ENCODE results near the gene NCDN. TPM values are rescaled to one million over a fixed set of nuclear protein-coding genes. Genes with fewer than 3 reads are reported as not detected.

Gene NCDN
- total and polyA plus RNA-seq, 2 of the 8 experiments (the other 6 are each of a cell fraction or from before 2014, with no cell fraction given): 26.2 to 35.4 TPM

- Histone ChIP-seq H2BK120ac (replicated peaks; ENCODE audit: low read depth, low read length) (no peak within 1 kb of the TSS), H3K27ac (ENCODE audit: low read depth, low read length) (peak within 1 kb of the TSS; percentile 96), H4K91ac (replicated peaks; ENCODE audit: insufficient read length, low read length) (peak within 1 kb of the TSS; percentile 96), H2BK5ac (ENCODE audit: low read depth, low read length) (peak within 1 kb of the TSS; percentile 99), H3K36me3 (ENCODE audit: control insufficient read depth in 2 of 4, insufficient read depth in 4 of 4, low read length in 3 of 4) (peaks cover 3 to 37% (median 11%) of the 10 kb centered on the region in 4 experiments; a peak in 5 of 8 replicates), H3K79me1 (ENCODE audit: low read depth, low read length) (peaks cover 3% of the 10 kb centered on the region), H2BK20ac (ENCODE audit: low read length) (no peak within 1 kb of the TSS), H2BK15ac (ENCODE audit: low read length) (no peak within 1 kb of the TSS), H2BK12ac (ENCODE audit: low read depth, low read length) (peak within 1 kb of the TSS; percentile 87), H4K5ac (ENCODE audit: insufficient read length, low read depth, low read length) (peak within 1 kb of the TSS; percentile 88), H4K20me1 (replicated peaks in 1 of 2; ENCODE audit: control insufficient read depth in 1 of 2, insufficient read depth in 2 of 2, low read length in 2 of 2) (peaks cover 0 to 12% of the 10 kb centered on the region in 2 experiments), H3K4me1 (replicated peaks in 1 of 4; ENCODE audit: control insufficient read depth in 3 of 4, insufficient read depth in 4 of 4, low read length in 3 of 4) (peaks cover 7 to 20% (median 16%) of the 10 kb centered on the region in 4 experiments; a peak in 6 of 7 replicates), H3K9ac (replicated peaks in 1 of 4; ENCODE audit: extremely low read depth in 1 of 4, low read depth in 3 of 4, low read length in 3 of 4) (peak within 1 kb of the TSS; percentile 67 to 93 (median 86)), H2AFZ (ENCODE audit: low read length) (no peak within 1 kb of the TSS), H3K4me2 (ENCODE audit: insufficient read depth in 1 of 2, low read depth in 2 of 2, low read length in 2 of 2) (peak within 1 kb of the TSS; percentile 85 to 92), H3K18ac (ENCODE audit: extremely low read depth, low read length) (peak within 1 kb of the TSS; percentile 100), H3K4ac (replicated peaks; ENCODE audit: insufficient read length, low read depth, low read length) (no peak within 1 kb of the TSS), H3K4me3 (ENCODE audit: extremely low read depth in 1 of 4, insufficient read depth in 2 of 4, low read depth in 3 of 4, low read length in 4 of 4) (peak within 1 kb of the TSS; percentile 72 to 91 (median 80)), H3K14ac (ENCODE audit: insufficient read length) (no peak within 1 kb of the TSS), H3K27me3 (replicated peaks in 1 of 4; ENCODE audit: control insufficient read depth in 3 of 4, extremely low read depth in 1 of 4, insufficient read depth in 3 of 4, low read length in 3 of 4) (no peaks in the 10 kb centered on the region), H3K23me2 (ENCODE audit: low read depth, low read length) (peaks cover 7% of the 10 kb centered on the region; the same call in 1 of the 2 replicates), H4K8ac (ENCODE audit: extremely low read depth, insufficient read depth, low read length) (peak within 1 kb of the TSS; percentile 98), H3K23ac (ENCODE audit: insufficient read length) (no peak within 1 kb of the TSS), H3K56ac (replicated peaks; ENCODE audit: insufficient read length, low read depth, low read length) (peak within 1 kb of the TSS; percentile 90), H2AK5ac (ENCODE audit: low read depth, low read length) (peak within 1 kb of the TSS; percentile 65; the same call in 1 of the 2 replicates), H3K79me2 (ENCODE audit: control insufficient read depth in 1 of 2, insufficient read depth in 2 of 2, low read length in 2 of 2) (peaks cover 4 to 46% of the 10 kb centered on the region in 2 experiments; a peak in 3 of 4 replicates), H3K9me3 (ENCODE audit: insufficient read depth in 2 of 2, low read depth in 1 of 2, low read length in 1 of 2) (no peaks in the 10 kb centered on the region)
- DNase-seq (ENCODE audit: low read depth in 1 of 2, low spot score in 2 of 2): peak in 1 of 2 experiments; percentile 98
- ChIA-PET POLR2A (ENCODE audit: partially characterized antibody) (interaction anchor here (0.6 to 2.8 kb wide), 14 partner anchors 8 to 370 kb away, joined by 3 to 22 read pairs (median 4); partner anchors contain the start of gene TFAP2E), CTCF (ENCODE audit: partially characterized antibody) (interaction anchor here (0.6 to 7.6 kb wide), 7 partner anchors 11 to 525 kb away, joined by 3 to 72 read pairs (median 4); partner anchors contain the start of gene TFAP2E)
- no peak for FAIRE-seq
- 1% methylated on average over 28 of the region's 39 CpGs; no CpG with 5 or more reads in 1 of the 2 experiments for WGBS, 2 experiments (ENCODE audit: extremely low coverage in 1 of 2, insufficient coverage in 1 of 2, insufficient read length in 1 of 2, insufficient replicate concordance in 2 of 2, low coverage in 1 of 2, low lambda C conversion rate in 2 of 2, missing lambda C conversion rate in 1 of 2)
- TF ChIP-seq KDM4A (IDR thresholded peaks at IDR 0.05; ENCODE audit: low read depth, low read length, severe bottlenecking) (peak; percentile 54), PHF8 (conservative IDR thresholded peaks at IDR 0.05; ENCODE audit: low read depth, low read length) (peak; percentile 80; the same call in 1 of the 2 replicates), CEBPB (IDR thresholded peaks at IDR 0.05; ENCODE audit: low read depth, low read length) (no peak), POU5F1 (IDR thresholded peaks at IDR 0.05; ENCODE audit: low read depth, low read length) (no peak), RAD21 (IDR thresholded peaks at IDR 0.05 in 1 of 2, conservative IDR thresholded peaks at IDR 0.05 in 1 of 2; ENCODE audit: low read depth in 2 of 2, low read length in 2 of 2) (no peak), EGR1 (IDR thresholded peaks at IDR 0.05; ENCODE audit: borderline replicate concordance, low read depth, low read length) (0 out of 2 replicates have a peak, but pooled peaks have one; percentile 17), SIX5 (IDR thresholded peaks at IDR 0.05; ENCODE audit: low read depth, low read length) (no peak), TAF1 (IDR thresholded peaks at IDR 0.05; ENCODE audit: low read depth, low read length) (peak; percentile 58; the same call in 1 of the 2 replicates), SIN3A (conservative IDR thresholded peaks at IDR 0.05 in 1 of 2, IDR thresholded peaks at IDR 0.05 in 1 of 2; ENCODE audit: low read depth in 1 of 2, low read length in 2 of 2) (peak in 1 of 2 experiments; percentile 70; a peak in 1 of 4 replicates), POLR2A (IDR thresholded peaks at IDR 0.05; ENCODE audit: control extremely low read depth in 1 of 2, low read depth in 2 of 2, low read length in 2 of 2) (peak in 1 of 2 experiments; percentile 44; a peak in 1 of 3 replicates), CREB1 (IDR thresholded peaks at IDR 0.05) (no peak; the same call in 1 of the 2 replicates), NANOG (IDR thresholded peaks at IDR 0.05; ENCODE audit: insufficient read depth, low read depth, low read length, poor library complexity, severe bottlenecking) (no peak)
Observed at GRCh38 chr1:35557118-35557610, 435 bp upstream of the NCDN start, which contains the start of gene KIAA0319L. Gene KIAA0319L, minus strand, starts transcription at chr1:35557403. Its CDS starts 2,912 bp downstream, at chr1:35554491.

All from H1 (cell line).